ENCODE measurements around the gene METRN. TPM values are rescaled to one million over a fixed set of nuclear protein-coding genes. Genes with fewer than 3 reads are reported as not detected.

Gene METRN
- total and polyA plus RNA-seq, 2 experiments from 2014 or later: 21.6 to 98.1 TPM

- H3K9ac ChIP-seq: peak overlapping the region; percentile 75
- WGBS, 2 experiments (ENCODE audit: low coverage in 1 of 2, low lambda C conversion rate in 2 of 2, missing lambda C conversion rate in 2 of 2): 0 to 1% methylated on average over 32 to 38 of the region's 38 CpGs
- H3K79me2 ChIP-seq (ENCODE audit: insufficient read depth): no peaks in the 10 kb centered on the region; the same call in 1 of the 2 replicates
- peaks cover 4% of the 10 kb centered on the region; the same call in 1 of the 2 replicates for H3K4me1 ChIP-seq (ENCODE audit: insufficient read depth)
- peak overlapping the region; percentile 72 for H2AFZ ChIP-seq
- H3K36me3 ChIP-seq (ENCODE audit: low read depth): no peaks in the 10 kb centered on the region
- peak overlapping the region; percentile 58 for H3K27ac ChIP-seq
- H3K4me3 ChIP-seq: peak overlapping the region; percentile 75
- H3K4me2 ChIP-seq (ENCODE audit: unreplicated experiment): peak overlapping the region; percentile 76
- no peaks in the 10 kb centered on the region for H4K20me1 ChIP-seq (ENCODE audit: insufficient read depth)
- no peaks in the 10 kb centered on the region for H3K9me2 ChIP-seq (ENCODE audit: insufficient read depth)
- in situ Hi-C loops (cut with MboI): no loop called here
- no peaks in the 10 kb centered on the region for H3K9me3 ChIP-seq (ENCODE audit: low read depth)
- TF ChIP-seq EZH2 (IDR thresholded peaks at IDR 0.05; ENCODE audit: insufficient read depth, poor library complexity, severe bottlenecking): no peak
- TF ChIP-seq EZH2phosphoT487 (IDR thresholded peaks at IDR 0.05; ENCODE audit: insufficient read depth, low read depth): no peak
- H3F3A ChIP-seq (ENCODE audit: insufficient read depth): no peaks in the 10 kb centered on the region
- peak; percentile 74 for DNase-seq
- no peaks in the 10 kb centered on the region for H3K27me3 ChIP-seq (replicated peaks; ENCODE audit: insufficient read depth)
These were observed 5.6 kb downstream of the METRN start for GRCh38 chr16:720447-720989.

GRCh38 chr16:720990-721764 is 6.3 kb downstream of the METRN start, which contains the start of gene ANTKMT:
ANTKMT (plus strand) TSS chr16:721146; CDS start chr16:721275, 129 bp downstream.
- Histone ChIP-seq H4K20me1 (ENCODE audit: insufficient read depth) (no peaks in the 10 kb centered on the region), H3K4me3 (peak within 1 kb of the TSS; percentile 75), H3K4me2 (ENCODE audit: unreplicated experiment) (peak within 1 kb of the TSS; percentile 76), H3K4me1 (ENCODE audit: insufficient read depth) (peaks cover 4% of the 10 kb centered on the region; the same call in 1 of the 2 replicates), H3K27me3 (replicated peaks; ENCODE audit: insufficient read depth) (no peaks in the 10 kb centered on the region), H3K9ac (peak within 1 kb of the TSS; percentile 75), H2AFZ (peak within 1 kb of the TSS; percentile 72), H3K79me2 (ENCODE audit: insufficient read depth) (no peaks in the 10 kb centered on the region; the same call in 1 of the 2 replicates), H3K9me2 (ENCODE audit: insufficient read depth) (no peaks in the 10 kb centered on the region), H3F3A (ENCODE audit: insufficient read depth) (no peaks in the 10 kb centered on the region), H3K9me3 (ENCODE audit: low read depth) (no peaks in the 10 kb centered on the region), H3K27ac (peak within 1 kb of the TSS; percentile 58), H3K36me3 (ENCODE audit: low read depth) (no peaks in the 10 kb centered on the region)
- in situ Hi-C loops (cut with MboI): no loop called here
- peak; percentile 86 for DNase-seq
- 7 to 11% methylated on average over 68 to 85 of the region's 106 CpGs for WGBS, 2 experiments (ENCODE audit: low coverage in 1 of 2, low lambda C conversion rate in 2 of 2, missing lambda C conversion rate in 2 of 2)
- TF ChIP-seq EZH2phosphoT487 (IDR thresholded peaks at IDR 0.05; ENCODE audit: insufficient read depth, low read depth) (no peak), EZH2 (IDR thresholded peaks at IDR 0.05; ENCODE audit: insufficient read depth, poor library complexity, severe bottlenecking) (no peak)

- H3K9me2 ChIP-seq (ENCODE audit: insufficient read depth): no peaks in the 10 kb centered on the region
- H3K4me1 ChIP-seq (ENCODE audit: insufficient read depth): peaks cover 4% of the 10 kb centered on the region; the same call in 1 of the 2 replicates
- TF ChIP-seq EZH2 (IDR thresholded peaks at IDR 0.05; ENCODE audit: insufficient read depth, poor library complexity, severe bottlenecking) (no peak), EZH2phosphoT487 (IDR thresholded peaks at IDR 0.05; ENCODE audit: insufficient read depth, low read depth) (no peak)
- H3K36me3 ChIP-seq (ENCODE audit: low read depth): no peaks in the 10 kb centered on the region
- H3K27ac ChIP-seq: no peak overlapping the region
- H3K79me2 ChIP-seq (ENCODE audit: insufficient read depth): no peaks in the 10 kb centered on the region; the same call in 1 of the 2 replicates
- no peak for DNase-seq
- in situ Hi-C loops (cut with MboI): no loop called here
- H3K9ac ChIP-seq: no peak overlapping the region
- H3F3A ChIP-seq (ENCODE audit: insufficient read depth): no peaks in the 10 kb centered on the region
- H3K27me3 ChIP-seq (replicated peaks; ENCODE audit: insufficient read depth): no peaks in the 10 kb centered on the region
- 89 to 90% methylated on average over 40 to 51 of the region's 51 CpGs for WGBS, 2 experiments (ENCODE audit: low coverage in 1 of 2, low lambda C conversion rate in 2 of 2, missing lambda C conversion rate in 2 of 2)
- no peak overlapping the region for H2AFZ ChIP-seq
- peak overlapping the region; percentile 76 for H3K4me2 ChIP-seq (ENCODE audit: unreplicated experiment)
- H3K9me3 ChIP-seq (ENCODE audit: low read depth): no peaks in the 10 kb centered on the region
- no peaks in the 10 kb centered on the region for H4K20me1 ChIP-seq (ENCODE audit: insufficient read depth)
- peak overlapping the region; percentile 75 for H3K4me3 ChIP-seq
These were observed 7.0 kb downstream of the METRN start for GRCh38 chr16:721765-722540.
